Neural progenitor cell (in vitro differentiated cells): ENCODE results near the gene ACACA. TPM values are rescaled to one million over a fixed set of nuclear protein-coding genes. Genes with fewer than 3 reads are reported as not detected.

Source experiments
- DNase-seq: peaks from one replicate; pipeline ENCODE4 v3.0.0-alpha.2; 2016; ENCODE audit warnings: low spot score
- H2AFZ ChIP-seq: fragments of 200-600 bp; sonication (generic); replicated peaks from 2 replicates; pipeline ENCODE4 v1.6.1; 2016; ENCODE audit warnings: antibody characterized with exemption
- H3F3A ChIP-seq: fragments of 200-600 bp; sonication (generic); 2 replicates; pipeline ENCODE4 v1.6.1; 2016; ENCODE audit warnings: antibody characterized with exemption, low read depth
- H3K27ac ChIP-seq: fragments of 200-600 bp; sonication (generic); 2 replicates; pipeline ENCODE4 v1.5.1; 2016; ENCODE audit warnings: mild to moderate bottlenecking
- H3K27me3 ChIP-seq: fragments of 200-600 bp; sonication (generic); 2 replicates; pipeline ENCODE4 v1.6.1; 2016; ENCODE audit warnings: mild to moderate bottlenecking, moderate library complexity
- H3K36me3 ChIP-seq: fragments of 200-600 bp; sonication (generic); 2 replicates; pipeline ENCODE4 v1.5.1; 2016
- H3K4me1 ChIP-seq: fragments of 200-600 bp; sonication (generic); 2 replicates; pipeline ENCODE4 v1.6.1; 2016; ENCODE audit warnings: mixed run types
- H3K4me2 ChIP-seq: fragments of 200-600 bp; sonication (generic); 2 replicates; pipeline ENCODE4 v1.6.1; 2016
- H3K4me3 ChIP-seq: fragments of 200-600 bp; sonication (generic); 2 replicates; pipeline ENCODE4 v1.5.1; 2016
- H3K79me2 ChIP-seq: fragments of 200-600 bp; sonication (generic); 2 replicates; pipeline ENCODE4 v1.6.1; 2016; ENCODE audit warnings: low read depth
- H3K9ac ChIP-seq: fragments of 200-600 bp; sonication (generic); 2 replicates; pipeline ENCODE4 v1.6.1; 2016
- H3K9me3 ChIP-seq: fragments of 200-600 bp; sonication (generic); 2 replicates; pipeline ENCODE4 v1.5.1; 2016; ENCODE audit warnings: low read depth
- H4K20me1 ChIP-seq: fragments of 200-600 bp; sonication (generic); 2 replicates; pipeline ENCODE4 v1.6.1; 2016; ENCODE audit warnings: low read depth
- H3K27ac Mint-ChIP-seq: 3 replicates; pipeline ENCODE4 v1.8.0; 2021; ENCODE audit warnings: mixed read lengths
- H3K27me3 Mint-ChIP-seq: 2 replicates; pipeline ENCODE4 v1.8.0; 2022; ENCODE audit warnings: low read depth, mild to moderate bottlenecking, inconsistent platforms, moderate library complexity, mixed read lengths; ENCODE audit not compliant: insufficient read depth
- H3K36me3 Mint-ChIP-seq: 3 replicates; pipeline ENCODE4 v1.8.0; 2021; ENCODE audit warnings: mixed read lengths
- H3K4me1 Mint-ChIP-seq: 3 replicates; pipeline ENCODE4 v1.8.0; 2021; ENCODE audit warnings: mixed read lengths
- H3K4me3 Mint-ChIP-seq: 3 replicates; pipeline ENCODE4 v1.8.0; 2021; ENCODE audit warnings: mild to moderate bottlenecking, moderate library complexity, mixed read lengths
- H3K9me3 Mint-ChIP-seq: 3 replicates; pipeline ENCODE4 v1.8.0; 2020; ENCODE audit warnings: mixed read lengths
- EZH2 ChIP-seq: fragments of 200-600 bp; sonication (generic); IDR thresholded peaks from 2 replicates; pipeline ENCODE4 v1.6.1; 2017; ENCODE audit warnings: antibody characterized with exemption, mild to moderate bottlenecking, moderate library complexity
- EZH2phosphoT487 ChIP-seq: fragments of 200-600 bp; sonication (generic); IDR thresholded peaks from 2 replicates; pipeline ENCODE4 v1.6.1; 2017; ENCODE audit warnings: antibody characterized with exemption
- total RNA-seq: library from RNA; depleted of rRNA; stranded (reverse); fragments of >200 nt; gene quantifications from 2 replicates; pipeline ENCODE4 v1.2.3, GENCODE V29; 2015; ENCODE audit warnings: low replicate concordance
- TF ChIP-seq, protein P1 (sequence below): fragments of 200-600 bp; sonication (generic); IDR thresholded peaks from 2 replicates; pipeline ENCODE4 v1.5.1; 2017; ENCODE audit warnings: antibody characterized with exemption, mild to moderate bottlenecking

ACACA gene
- total RNA-seq, 1 donor from 2014 or later = 88.6 TPM

- no peak for DNase-seq
- H3K27me3 ChIP-seq = no peaks in the 10 kb centered on the region
- peaks cover 7% of the 10 kb centered on the region for H3F3A ChIP-seq
- TF ChIP-seq EZH2 (no peak), EZH2phosphoT487 (no peak)
- TF ChIP-seq, protein P1, sequence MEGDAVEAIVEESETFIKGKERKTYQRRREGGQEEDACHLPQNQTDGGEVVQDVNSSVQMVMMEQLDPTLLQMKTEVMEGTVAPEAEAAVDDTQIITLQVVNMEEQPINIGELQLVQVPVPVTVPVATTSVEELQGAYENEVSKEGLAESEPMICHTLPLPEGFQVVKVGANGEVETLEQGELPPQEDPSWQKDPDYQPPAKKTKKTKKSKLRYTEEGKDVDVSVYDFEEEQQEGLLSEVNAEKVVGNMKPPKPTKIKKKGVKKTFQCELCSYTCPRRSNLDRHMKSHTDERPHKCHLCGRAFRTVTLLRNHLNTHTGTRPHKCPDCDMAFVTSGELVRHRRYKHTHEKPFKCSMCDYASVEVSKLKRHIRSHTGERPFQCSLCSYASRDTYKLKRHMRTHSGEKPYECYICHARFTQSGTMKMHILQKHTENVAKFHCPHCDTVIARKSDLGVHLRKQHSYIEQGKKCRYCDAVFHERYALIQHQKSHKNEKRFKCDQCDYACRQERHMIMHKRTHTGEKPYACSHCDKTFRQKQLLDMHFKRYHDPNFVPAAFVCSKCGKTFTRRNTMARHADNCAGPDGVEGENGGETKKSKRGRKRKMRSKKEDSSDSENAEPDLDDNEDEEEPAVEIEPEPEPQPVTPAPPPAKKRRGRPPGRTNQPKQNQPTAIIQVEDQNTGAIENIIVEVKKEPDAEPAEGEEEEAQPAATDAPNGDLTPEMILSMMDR = no peak
- Mint-ChIP-seq H3K27ac (no peak overlapping the region), H3K36me3 (peaks cover 17% of the 10 kb centered on the region), H3K27me3 (no peaks in the 10 kb centered on the region), H3K9me3 (no peaks in the 10 kb centered on the region), H3K4me3 (no peak overlapping the region), H3K4me1 (no peaks in the 10 kb centered on the region)
- no peaks in the 10 kb centered on the region for H4K20me1 ChIP-seq
- no peaks in the 10 kb centered on the region for H3K79me2 ChIP-seq
- H3K4me2 ChIP-seq = no peak overlapping the region
- H3K9me3 ChIP-seq = no peaks in the 10 kb centered on the region
- H3K4me3 ChIP-seq = no peak overlapping the region
- peaks cover 37% of the 10 kb centered on the region for H3K36me3 ChIP-seq
- H2AFZ ChIP-seq = no peak overlapping the region
- no peak overlapping the region for H3K9ac ChIP-seq
- H3K27ac ChIP-seq = no peak overlapping the region
- no peaks in the 10 kb centered on the region for H3K4me1 ChIP-seq
Measured at GRCh38 chr17:37190493-37190892, 216.1 kb downstream of the ACACA start.

GRCh38 chr17:37188157-37188556, 218.5 kb downstream of the ACACA start:
- H3K79me2 ChIP-seq = no peaks in the 10 kb centered on the region
- H3K9me3 ChIP-seq = no peaks in the 10 kb centered on the region
- no peaks in the 10 kb centered on the region for H3K4me1 ChIP-seq
- no peaks in the 10 kb centered on the region for H3F3A ChIP-seq
- H3K4me3 ChIP-seq = no peak overlapping the region
- H3K27ac ChIP-seq = no peak overlapping the region
- H4K20me1 ChIP-seq = no peaks in the 10 kb centered on the region
- no peaks in the 10 kb centered on the region for H3K27me3 Mint-ChIP-seq
- peaks cover 31% of the 10 kb centered on the region for H3K36me3 ChIP-seq
- TF ChIP-seq, protein P1 = no peak
- TF ChIP-seq EZH2phosphoT487 = no peak
- no peak for TF ChIP-seq EZH2
- H3K4me2 ChIP-seq = no peak overlapping the region
- H3K4me3 Mint-ChIP-seq = no peak overlapping the region
- H3K9me3 Mint-ChIP-seq = no peaks in the 10 kb centered on the region
- peaks cover 13% of the 10 kb centered on the region for H3K36me3 Mint-ChIP-seq
- H3K27me3 ChIP-seq = no peaks in the 10 kb centered on the region
- H3K4me1 Mint-ChIP-seq = no peaks in the 10 kb centered on the region
- DNase-seq = no peak
- H3K27ac Mint-ChIP-seq = no peak overlapping the region
- H2AFZ ChIP-seq = no peak overlapping the region
- H3K9ac ChIP-seq = no peak overlapping the region

GRCh38 chr17:37187262-37187661, 219.4 kb downstream of the ACACA start:
- Histone ChIP-seq H2AFZ (no peak overlapping the region), H3K4me2 (no peak overlapping the region), H3F3A (no peaks in the 10 kb centered on the region), H4K20me1 (no peaks in the 10 kb centered on the region), H3K4me3 (no peak overlapping the region), H3K79me2 (no peaks in the 10 kb centered on the region), H3K9me3 (no peaks in the 10 kb centered on the region), H3K9ac (no peak overlapping the region), H3K4me1 (no peaks in the 10 kb centered on the region), H3K27ac (no peak overlapping the region), H3K27me3 (no peaks in the 10 kb centered on the region), H3K36me3 (peaks cover 28% of the 10 kb centered on the region)
- Mint-ChIP-seq H3K4me1 (no peaks in the 10 kb centered on the region), H3K36me3 (peaks cover 16% of the 10 kb centered on the region), H3K27ac (no peak overlapping the region), H3K9me3 (no peaks in the 10 kb centered on the region), H3K4me3 (no peak overlapping the region), H3K27me3 (no peaks in the 10 kb centered on the region)
- TF ChIP-seq EZH2phosphoT487 = no peak
- TF ChIP-seq, protein P1 = no peak
- DNase-seq = no peak
